Epithelial cell of prostate (primary cell): ENCODE data around the gene KAT8.
A peak's percentile ranks its signal among the peaks of the same experiment; 100 is the strongest.
"Not testable (repeated sequence)": the region's sequence is repeated elsewhere in the genome, so short reads cannot be mapped to it uniquely, and the experiment has no call there.

Experiments used
- DNase-seq: peaks from one replicate; pipeline ENCODE4 v3.0.0-alpha.2; 2011; ENCODE audit warnings: low read depth, low spot score
- H3K27ac ChIP-seq: fragments of 450-650 bp; 2 replicates; pipeline ENCODE4 v1.5.1; 2017; ENCODE audit warnings: mild to moderate bottlenecking

Gene KAT8

GRCh38 chr16:31129568-31130335 is 12.3 kb downstream of the KAT8 start:
- H3K27ac ChIP-seq = peak overlapping the region; percentile 96
- DNase-seq = no peak

- no peak for DNase-seq
- H3K27ac ChIP-seq = peak overlapping the region; percentile 96
These were observed 12.9 kb downstream of the KAT8 start for GRCh38 chr16:31130336-31130891.

GRCh38 chr16:31130899-31131298 is 13.4 kb downstream of the KAT8 start:
- peak overlapping the region; percentile 96 for H3K27ac ChIP-seq
- no peak for DNase-seq

GRCh38 chr16:31131416-31131815 is 14.0 kb downstream of the KAT8 start:
- peak overlapping the region; percentile 96 for H3K27ac ChIP-seq
- DNase-seq = no peak

GRCh38 chr16:31131841-31132271 is 14.4 kb downstream of the KAT8 start:
- peak overlapping the region; percentile 96 for H3K27ac ChIP-seq
- DNase-seq = no peak

GRCh38 chr16:31132303-31132979 is 15.0 kb downstream of the KAT8 start:
- no peak for DNase-seq
- peak overlapping the region; percentile 96 for H3K27ac ChIP-seq

GRCh38 chr16:31133046-31133501 is 15.6 kb downstream of the KAT8 start:
- DNase-seq = no peak
- peak overlapping the region; percentile 96 for H3K27ac ChIP-seq

- no peak for DNase-seq
These were observed 16.7 kb downstream of the KAT8 start for GRCh38 chr16:31134091-31134571.

GRCh38 chr16:31134625-31135534 is 17.4 kb downstream of the KAT8 start:
- DNase-seq = no peak
- peak overlapping the region; percentile 96 for H3K27ac ChIP-seq

More at GRCh38 chr16:31134091-31134571, 16.7 kb downstream of the KAT8 start:
- H3K27ac ChIP-seq = peak overlapping the region; percentile 96

- peak within 1 kb of the TSS; percentile 96 for H3K27ac ChIP-seq
These were observed 18.2 kb downstream of the KAT8 start, which contains the start of gene PRSS8 for GRCh38 chr16:31135535-31136286. Gene PRSS8, minus strand, starts transcription at chr16:31135727. Its CDS starts 229 bp downstream, at chr16:31135498.

GRCh38 chr16:31136287-31136662 is 18.8 kb downstream of the KAT8 start:
- H3K27ac ChIP-seq = no peak overlapping the region
- no peak for DNase-seq

More at GRCh38 chr16:31135535-31136286, 18.2 kb downstream of the KAT8 start, which contains the start of gene PRSS8:
- no peak for DNase-seq

- not testable (repeated sequence) for H3K27ac ChIP-seq, DNase-seq
These were observed 19.5 kb downstream of the KAT8 start for GRCh38 chr16:31136822-31137499.

GRCh38 chr16:31138621-31139578 is 21.4 kb downstream of the KAT8 start:
- H3K27ac ChIP-seq = peak overlapping the region; percentile 86
- DNase-seq = peak; percentile 68

GRCh38 chr16:31141071-31141469 is 23.6 kb downstream of the KAT8 start:
- peak overlapping the region; percentile 86 for H3K27ac ChIP-seq
- DNase-seq = not testable (repeated sequence)

- DNase-seq = no peak
- H3K27ac ChIP-seq = peak overlapping the region; percentile 86
These were observed 24.1 kb downstream of the KAT8 start for GRCh38 chr16:31141489-31142108.

GRCh38 chr16:31142109-31143010 is 24.9 kb downstream of the KAT8 start:
- peak; percentile 81 for DNase-seq
- peak overlapping the region; percentile 86 for H3K27ac ChIP-seq
